ENCODE results near the gene MDN1. TPM values are rescaled to one million over a fixed set of nuclear protein-coding genes. Genes with fewer than 3 reads are reported as not detected.
A peak's percentile ranks its signal among the peaks of the same experiment; 100 is the strongest.

MDN1 gene
- total RNA-seq, 2 experiments from 2014 or later = 48.6 to 62.3 TPM

DNA sequence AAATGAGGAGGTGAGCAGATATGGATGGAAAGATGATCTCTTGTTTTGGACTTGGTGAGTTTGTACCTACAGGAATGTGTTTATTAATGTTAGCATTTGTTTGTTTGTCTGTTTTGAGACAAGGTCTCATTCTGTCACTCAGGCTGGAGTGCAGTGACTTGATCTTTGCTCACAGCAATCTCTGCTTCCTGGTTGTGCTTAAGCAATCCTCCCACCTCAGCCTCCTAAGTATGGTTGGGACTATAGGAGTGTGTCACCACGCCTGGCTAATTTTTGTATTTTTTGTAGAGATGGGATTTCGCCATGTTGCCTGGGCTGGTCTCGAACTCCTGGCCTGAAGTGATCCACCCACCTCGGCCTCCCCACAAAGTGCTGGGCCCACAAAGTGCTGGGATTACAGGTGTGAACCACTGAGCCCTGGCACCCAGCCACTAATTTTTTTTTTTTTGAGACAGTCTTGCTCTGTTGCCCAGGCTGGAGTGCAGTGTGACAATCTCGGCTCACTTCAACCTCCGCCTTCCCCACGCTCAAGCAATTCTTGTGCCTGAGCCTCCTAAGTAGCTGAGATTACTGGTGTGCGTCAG, 17.1 kb upstream of the MDN1 start:
- H3K4me2 ChIP-seq (ENCODE audit: low read length) = no peak overlapping the region
- TF ChIP-seq, protein P1, sequence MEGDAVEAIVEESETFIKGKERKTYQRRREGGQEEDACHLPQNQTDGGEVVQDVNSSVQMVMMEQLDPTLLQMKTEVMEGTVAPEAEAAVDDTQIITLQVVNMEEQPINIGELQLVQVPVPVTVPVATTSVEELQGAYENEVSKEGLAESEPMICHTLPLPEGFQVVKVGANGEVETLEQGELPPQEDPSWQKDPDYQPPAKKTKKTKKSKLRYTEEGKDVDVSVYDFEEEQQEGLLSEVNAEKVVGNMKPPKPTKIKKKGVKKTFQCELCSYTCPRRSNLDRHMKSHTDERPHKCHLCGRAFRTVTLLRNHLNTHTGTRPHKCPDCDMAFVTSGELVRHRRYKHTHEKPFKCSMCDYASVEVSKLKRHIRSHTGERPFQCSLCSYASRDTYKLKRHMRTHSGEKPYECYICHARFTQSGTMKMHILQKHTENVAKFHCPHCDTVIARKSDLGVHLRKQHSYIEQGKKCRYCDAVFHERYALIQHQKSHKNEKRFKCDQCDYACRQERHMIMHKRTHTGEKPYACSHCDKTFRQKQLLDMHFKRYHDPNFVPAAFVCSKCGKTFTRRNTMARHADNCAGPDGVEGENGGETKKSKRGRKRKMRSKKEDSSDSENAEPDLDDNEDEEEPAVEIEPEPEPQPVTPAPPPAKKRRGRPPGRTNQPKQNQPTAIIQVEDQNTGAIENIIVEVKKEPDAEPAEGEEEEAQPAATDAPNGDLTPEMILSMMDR (conservative IDR thresholded peaks at IDR 0.05; ENCODE audit: low read length) = no peak
- TF ChIP-seq EZH2phosphoT487 (IDR thresholded peaks at IDR 0.05; ENCODE audit: borderline replicate concordance, low read depth, low read length) = no peak
- no TSS peak for BruUV-seq (replicated peaks)
- no peak overlapping the region for H3K27ac ChIP-seq (ENCODE audit: low read depth, low read length, poor library complexity, severe bottlenecking)
- H3K36me3 ChIP-seq (ENCODE audit: insufficient read depth, low read length) = peaks cover 77% of the 10 kb centered on the region
- DNase-seq (ENCODE audit: low spot score) = no peak
- peaks cover 81% of the 10 kb centered on the region for H3K79me2 ChIP-seq (ENCODE audit: insufficient read depth, low read depth, low read length)
- intact Hi-C loops (cut with micrococcal nuclease; ENCODE audit: unreplicated experiment) = no loop called here
- H3K9me3 ChIP-seq (ENCODE audit: low read length) = no peaks in the 10 kb centered on the region
- H3K9me2 ChIP-seq (ENCODE audit: insufficient read depth, low read length) = no peaks in the 10 kb centered on the region
- peaks cover 25% of the 10 kb centered on the region for H3K4me1 ChIP-seq (ENCODE audit: insufficient read depth, low read length, poor library complexity, severe bottlenecking)
- no peaks in the 10 kb centered on the region for H4K20me1 ChIP-seq (ENCODE audit: insufficient read depth, low read length)
- H3K4me3 ChIP-seq (ENCODE audit: low read depth, low read length, poor library complexity, severe bottlenecking) = no peak overlapping the region
- ChIA-PET CTCF (ENCODE audit: unreplicated experiment) (no interaction called here), POLR2A (interaction anchor here (0.7 to 1.4 kb wide), 3 partner anchors 8 to 11 kb away, joined by 3 to 4 read pairs (median 4); no protein-coding TSS in a partner anchor)
- no peak overlapping the region for H2AFZ ChIP-seq (ENCODE audit: low read length)

DNA sequence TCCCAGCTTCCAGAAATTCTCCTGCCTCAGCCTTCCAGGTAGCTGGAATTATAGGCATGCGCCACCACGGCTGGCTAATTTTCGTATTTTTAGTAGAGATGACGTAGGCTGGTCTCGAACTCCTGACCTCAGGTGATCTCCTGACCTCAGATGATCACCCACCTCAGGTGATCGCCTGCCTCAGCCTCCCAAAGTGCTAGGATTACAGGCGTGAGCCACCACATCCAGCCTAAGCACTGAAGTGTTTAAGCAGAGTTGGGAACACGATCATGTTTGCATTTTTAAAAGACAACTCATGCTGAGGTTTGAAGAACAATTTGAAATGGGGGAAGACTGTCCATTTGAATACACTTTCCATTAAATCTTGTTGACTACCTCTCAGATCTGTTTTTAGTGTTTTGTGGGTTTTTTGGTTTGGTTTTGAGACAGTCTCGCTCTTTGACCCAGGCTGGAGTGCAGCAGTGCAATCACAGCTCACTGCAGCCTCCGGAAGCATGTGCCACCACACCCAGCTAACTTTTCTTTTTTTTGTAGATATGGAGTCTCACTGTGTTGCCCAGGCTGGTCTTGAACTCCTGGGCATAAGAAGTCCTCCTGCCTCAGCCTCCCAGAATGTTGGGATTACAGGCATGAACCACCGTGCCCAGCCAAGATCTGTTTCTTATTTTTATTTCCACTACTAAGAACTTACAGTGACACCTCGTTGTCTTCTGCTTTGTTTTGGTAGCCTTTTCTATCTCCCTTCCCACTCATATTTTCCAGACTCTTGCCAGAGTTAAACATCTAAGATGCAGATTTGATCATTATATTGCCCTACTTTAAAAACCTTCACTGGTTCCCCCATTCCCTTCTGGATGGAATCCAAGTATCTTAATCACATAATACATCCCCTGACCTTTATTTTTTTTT, 15.5 kb upstream of the MDN1 start:
- DNase-seq (ENCODE audit: low spot score) = peak; percentile 45
- H3K79me2 ChIP-seq (ENCODE audit: insufficient read depth, low read depth, low read length) = peaks cover 82% of the 10 kb centered on the region
- intact Hi-C loops (cut with micrococcal nuclease; ENCODE audit: unreplicated experiment) = no loop called here
- H2AFZ ChIP-seq (ENCODE audit: low read length) = no peak overlapping the region
- no peaks in the 10 kb centered on the region for H3K9me2 ChIP-seq (ENCODE audit: insufficient read depth, low read length)
- BruUV-seq (replicated peaks) = no TSS peak
- no peaks in the 10 kb centered on the region for H3K9me3 ChIP-seq (ENCODE audit: low read length)
- no peak for TF ChIP-seq EZH2phosphoT487 (IDR thresholded peaks at IDR 0.05; ENCODE audit: borderline replicate concordance, low read depth, low read length)
- TF ChIP-seq, protein P1 (conservative IDR thresholded peaks at IDR 0.05; ENCODE audit: low read length) = no peak
- POLR2A ChIA-PET = interaction anchor here (0.7 to 1.4 kb wide), 2 partner anchors 11 to 532 kb away, joined by 4 read pairs; no protein-coding TSS in a partner anchor
- H3K4me3 ChIP-seq (ENCODE audit: low read depth, low read length, poor library complexity, severe bottlenecking) = peak overlapping the region; percentile 29
- peak overlapping the region; percentile 55 for H3K27ac ChIP-seq (ENCODE audit: low read depth, low read length, poor library complexity, severe bottlenecking)
- peak overlapping the region; percentile 55 for H3K4me2 ChIP-seq (ENCODE audit: low read length)
- H4K20me1 ChIP-seq (ENCODE audit: insufficient read depth, low read length) = no peaks in the 10 kb centered on the region
- peaks cover 74% of the 10 kb centered on the region for H3K36me3 ChIP-seq (ENCODE audit: insufficient read depth, low read length)
- peaks cover 30% of the 10 kb centered on the region for H3K4me1 ChIP-seq (ENCODE audit: insufficient read depth, low read length, poor library complexity, severe bottlenecking)
- CTCF ChIA-PET (ENCODE audit: unreplicated experiment) = no interaction called here

Measured in OCI-LY7 (cell line).